ENCODE results near the gene DUOX1.

Gene DUOX1

GRCh38 chr15:45171912-45172311 lies 42.1 kb downstream of the DUOX1 start:
- Histone ChIP-seq H3K79me2 (ENCODE audit: control insufficient read depth, insufficient read depth, low read length, unreplicated experiment) (no peaks in the 10 kb centered on the region), H3K4me3 (ENCODE audit: low read depth, low read length) (no peak overlapping the region), H3K36me3 (ENCODE audit: insufficient read depth, low read length) (no peaks in the 10 kb centered on the region), H2AFZ (ENCODE audit: low read length, unreplicated experiment) (no peak overlapping the region), H3K4me1 (ENCODE audit: control insufficient read depth, insufficient read depth, low read length, unreplicated experiment) (no peaks in the 10 kb centered on the region), H3K27me3 (ENCODE audit: insufficient read depth, low read length) (no peaks in the 10 kb centered on the region), H3K27ac (ENCODE audit: low read depth, low read length) (no peak overlapping the region)

DNA sequence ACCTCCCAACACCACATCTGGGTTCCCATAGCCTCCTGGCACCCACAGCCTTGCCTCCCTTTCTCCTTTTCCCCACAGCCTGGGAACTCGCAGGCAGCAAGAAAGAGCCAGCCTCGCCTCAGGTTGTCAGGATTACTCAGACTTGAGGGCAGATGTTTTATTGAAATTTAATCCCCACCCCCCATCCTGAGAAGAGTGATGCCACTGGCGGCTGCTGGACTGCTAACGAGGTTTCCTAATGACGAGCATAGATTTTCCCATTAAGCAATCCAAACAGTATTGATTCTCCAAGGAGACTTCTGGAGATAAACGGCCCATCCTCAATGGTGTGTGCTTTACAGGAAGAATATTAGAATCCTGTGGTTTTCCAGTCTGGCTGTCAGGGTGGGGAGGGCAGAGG lies 44.3 kb downstream of the DUOX1 start:
- Histone ChIP-seq H3K4me1 (ENCODE audit: control insufficient read depth, insufficient read depth, low read length, unreplicated experiment) (no peaks in the 10 kb centered on the region), H3K27ac (ENCODE audit: low read depth, low read length) (no peak overlapping the region), H3K36me3 (ENCODE audit: insufficient read depth, low read length) (no peaks in the 10 kb centered on the region), H3K79me2 (ENCODE audit: control insufficient read depth, insufficient read depth, low read length, unreplicated experiment) (no peaks in the 10 kb centered on the region), H3K27me3 (ENCODE audit: insufficient read depth, low read length) (no peaks in the 10 kb centered on the region), H3K4me3 (ENCODE audit: low read depth, low read length) (no peak overlapping the region), H2AFZ (ENCODE audit: low read length, unreplicated experiment) (no peak overlapping the region)

DNA sequence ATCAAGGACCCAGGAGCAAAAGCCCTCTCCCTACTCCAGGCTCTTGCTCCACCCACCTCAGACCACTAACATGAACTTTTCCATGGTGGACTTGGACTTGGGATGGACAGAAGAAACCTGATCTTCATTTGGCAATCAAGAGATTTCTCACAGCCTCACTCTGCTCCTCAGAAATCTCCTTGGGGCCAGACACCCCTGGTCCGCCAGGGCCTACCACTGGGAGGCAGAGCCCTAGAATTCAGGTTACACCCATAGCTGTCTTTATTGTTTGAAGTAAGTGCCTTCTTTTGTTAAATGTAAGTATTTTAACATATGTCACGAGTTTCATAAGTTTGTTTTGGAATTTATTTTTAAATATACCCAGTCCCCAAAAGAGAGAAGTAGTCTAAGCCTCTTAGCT lies 44.8 kb downstream of the DUOX1 start:
- H2AFZ ChIP-seq (ENCODE audit: low read length, unreplicated experiment): no peak overlapping the region
- H3K27me3 ChIP-seq (ENCODE audit: insufficient read depth, low read length): no peaks in the 10 kb centered on the region
- no peak overlapping the region for H3K4me3 ChIP-seq (ENCODE audit: low read depth, low read length)
- no peaks in the 10 kb centered on the region for H3K79me2 ChIP-seq (ENCODE audit: control insufficient read depth, insufficient read depth, low read length, unreplicated experiment)
- H3K27ac ChIP-seq (ENCODE audit: low read depth, low read length): no peak overlapping the region
- H3K4me1 ChIP-seq (ENCODE audit: control insufficient read depth, insufficient read depth, low read length, unreplicated experiment): no peaks in the 10 kb centered on the region
- no peaks in the 10 kb centered on the region for H3K36me3 ChIP-seq (ENCODE audit: insufficient read depth, low read length)

GRCh38 chr15:45177285-45177684 lies 47.5 kb downstream of the DUOX1 start:
- Histone ChIP-seq H3K27me3 (ENCODE audit: insufficient read depth, low read length) (no peaks in the 10 kb centered on the region), H3K4me1 (ENCODE audit: control insufficient read depth, insufficient read depth, low read length, unreplicated experiment) (no peaks in the 10 kb centered on the region), H3K4me3 (ENCODE audit: low read depth, low read length) (no peak overlapping the region), H2AFZ (ENCODE audit: low read length, unreplicated experiment) (no peak overlapping the region), H3K27ac (ENCODE audit: low read depth, low read length) (no peak overlapping the region), H3K79me2 (ENCODE audit: control insufficient read depth, insufficient read depth, low read length, unreplicated experiment) (no peaks in the 10 kb centered on the region), H3K36me3 (ENCODE audit: insufficient read depth, low read length) (no peaks in the 10 kb centered on the region)

DNA sequence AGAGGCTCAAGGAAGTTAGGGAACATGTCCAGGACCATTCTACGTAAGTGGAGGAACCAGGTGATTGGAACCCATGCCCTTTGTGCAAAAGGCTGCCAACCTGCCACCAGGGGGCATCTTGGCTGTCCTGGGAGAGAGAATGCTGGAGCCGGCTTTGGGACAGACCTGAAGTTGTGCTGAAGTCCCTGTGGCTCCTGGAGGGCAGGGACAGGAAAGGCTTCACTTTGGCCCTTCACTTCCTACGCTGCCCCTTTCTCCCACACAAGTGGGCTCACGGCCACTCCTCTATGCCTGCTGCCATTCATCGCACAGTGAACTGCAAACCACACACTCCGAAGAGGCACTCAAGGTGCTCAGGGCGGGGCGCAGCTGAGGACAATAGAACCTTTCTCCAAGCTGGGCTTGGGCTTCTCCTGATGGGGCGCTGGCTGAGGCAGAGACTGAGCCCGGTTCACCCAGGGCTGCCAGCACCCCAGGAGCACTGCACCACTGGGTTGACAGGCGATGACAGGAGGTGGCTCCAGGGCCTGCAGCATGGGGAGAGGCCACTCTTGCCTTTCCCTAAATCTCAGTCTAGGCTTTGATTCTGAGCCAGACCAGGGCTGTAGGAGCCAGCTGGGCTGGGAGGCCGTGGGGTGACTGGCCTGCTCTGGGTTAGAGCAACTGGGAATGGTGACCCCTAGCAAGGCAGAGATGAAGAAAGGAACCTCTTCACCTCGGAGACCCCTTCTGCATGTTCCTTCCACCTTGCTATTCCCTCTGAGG lies 49.6 kb downstream of the DUOX1 start:
- Histone ChIP-seq H3K27ac (ENCODE audit: low read depth, low read length) (no peak overlapping the region), H3K4me1 (ENCODE audit: control insufficient read depth, insufficient read depth, low read length, unreplicated experiment) (no peaks in the 10 kb centered on the region), H3K27me3 (ENCODE audit: insufficient read depth, low read length) (no peaks in the 10 kb centered on the region), H3K4me3 (ENCODE audit: low read depth, low read length) (no peak overlapping the region), H3K36me3 (ENCODE audit: insufficient read depth, low read length) (no peaks in the 10 kb centered on the region), H2AFZ (ENCODE audit: low read length, unreplicated experiment) (no peak overlapping the region), H3K79me2 (ENCODE audit: control insufficient read depth, insufficient read depth, low read length, unreplicated experiment) (no peaks in the 10 kb centered on the region)

DNA sequence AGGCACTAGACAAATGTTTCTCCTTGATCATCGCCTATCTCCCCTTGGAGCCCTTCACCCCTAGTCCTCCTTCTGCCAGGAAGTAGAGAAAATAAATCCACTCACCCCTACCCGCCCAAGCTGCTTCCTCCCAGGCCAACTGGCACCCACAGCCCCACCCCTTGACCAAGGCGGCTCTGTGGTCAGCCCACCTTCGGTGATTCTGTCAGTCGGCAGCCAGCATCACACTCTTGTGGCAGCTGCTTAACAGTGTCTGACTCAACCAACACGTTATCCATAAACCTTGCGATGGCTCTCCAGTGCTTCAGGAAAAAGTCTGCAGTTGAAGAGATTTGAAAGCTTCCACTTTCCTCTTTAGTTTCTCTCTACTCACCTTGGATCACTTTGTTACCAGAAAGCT lies 50.4 kb downstream of the DUOX1 start:
- H3K4me3 ChIP-seq (ENCODE audit: low read depth, low read length): no peak overlapping the region

GRCh38 chr15:45180648-45181436 lies 51.0 kb downstream of the DUOX1 start:
- no peaks in the 10 kb centered on the region for H3K27me3 ChIP-seq (ENCODE audit: insufficient read depth, low read length)
- H3K4me1 ChIP-seq (ENCODE audit: control insufficient read depth, insufficient read depth, low read length, unreplicated experiment): no peaks in the 10 kb centered on the region
- no peak overlapping the region for H3K27ac ChIP-seq (ENCODE audit: low read depth, low read length)
- no peaks in the 10 kb centered on the region for H3K36me3 ChIP-seq (ENCODE audit: insufficient read depth, low read length)
- no peak overlapping the region for H3K4me3 ChIP-seq (ENCODE audit: low read depth, low read length)
- no peaks in the 10 kb centered on the region for H3K79me2 ChIP-seq (ENCODE audit: control insufficient read depth, insufficient read depth, low read length, unreplicated experiment)
- no peak overlapping the region for H2AFZ ChIP-seq (ENCODE audit: low read length, unreplicated experiment)

More for the DNA sequence above, 50.4 kb downstream of the DUOX1 start:
- Histone ChIP-seq H3K36me3 (ENCODE audit: insufficient read depth, low read length) (no peaks in the 10 kb centered on the region), H3K27ac (ENCODE audit: low read depth, low read length) (no peak overlapping the region), H3K4me1 (ENCODE audit: control insufficient read depth, insufficient read depth, low read length, unreplicated experiment) (no peaks in the 10 kb centered on the region), H3K79me2 (ENCODE audit: control insufficient read depth, insufficient read depth, low read length, unreplicated experiment) (no peaks in the 10 kb centered on the region), H3K27me3 (ENCODE audit: insufficient read depth, low read length) (no peaks in the 10 kb centered on the region), H2AFZ (ENCODE audit: low read length, unreplicated experiment) (no peak overlapping the region)

DNA sequence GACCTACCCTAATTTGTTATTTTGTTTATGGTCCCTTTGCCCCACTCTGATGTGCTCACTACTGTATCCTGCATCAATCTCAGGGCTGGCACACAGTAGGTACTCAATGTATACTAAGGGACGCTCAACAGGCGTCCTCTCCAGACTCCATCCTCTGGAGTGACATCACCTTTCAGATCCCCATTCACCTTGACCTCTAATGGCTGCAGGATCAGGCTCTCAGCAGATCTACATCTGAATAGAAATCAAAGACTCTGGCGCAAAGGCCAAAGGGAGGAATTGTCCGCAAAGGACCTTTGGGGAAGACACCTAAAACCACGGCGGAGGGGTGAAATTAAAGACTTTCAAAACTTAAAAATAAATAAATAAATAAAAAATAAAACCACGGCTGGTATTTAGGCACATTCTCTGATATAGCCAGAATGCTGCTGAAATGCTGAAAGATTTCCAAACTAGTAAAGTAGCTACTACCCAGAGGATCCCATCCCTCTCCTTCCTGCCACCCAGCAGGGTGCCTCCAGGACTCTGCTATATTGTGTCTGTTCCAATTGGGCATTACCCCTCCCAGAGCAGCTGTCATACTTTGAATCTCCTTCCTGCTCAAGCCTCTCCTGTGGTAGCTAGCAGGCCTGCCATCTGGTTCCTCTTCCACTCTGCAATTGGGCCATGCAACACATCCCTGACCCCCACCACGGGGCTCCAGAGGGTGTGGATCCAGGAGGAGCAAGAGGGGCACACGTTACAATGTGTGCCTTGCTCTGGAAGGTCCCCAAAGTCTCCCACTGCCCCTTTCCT lies 51.9 kb downstream of the DUOX1 start:
- Histone ChIP-seq H3K79me2 (ENCODE audit: control insufficient read depth, insufficient read depth, low read length, unreplicated experiment) (no peaks in the 10 kb centered on the region), H3K27ac (ENCODE audit: low read depth, low read length) (no peak overlapping the region), H3K27me3 (ENCODE audit: insufficient read depth, low read length) (peaks cover 1% of the 10 kb centered on the region; the same call in 1 of the 2 replicates), H3K4me3 (ENCODE audit: low read depth, low read length) (no peak overlapping the region), H3K36me3 (ENCODE audit: insufficient read depth, low read length) (no peaks in the 10 kb centered on the region), H3K4me1 (ENCODE audit: control insufficient read depth, insufficient read depth, low read length, unreplicated experiment) (no peaks in the 10 kb centered on the region), H2AFZ (ENCODE audit: low read length, unreplicated experiment) (no peak overlapping the region)

DNA sequence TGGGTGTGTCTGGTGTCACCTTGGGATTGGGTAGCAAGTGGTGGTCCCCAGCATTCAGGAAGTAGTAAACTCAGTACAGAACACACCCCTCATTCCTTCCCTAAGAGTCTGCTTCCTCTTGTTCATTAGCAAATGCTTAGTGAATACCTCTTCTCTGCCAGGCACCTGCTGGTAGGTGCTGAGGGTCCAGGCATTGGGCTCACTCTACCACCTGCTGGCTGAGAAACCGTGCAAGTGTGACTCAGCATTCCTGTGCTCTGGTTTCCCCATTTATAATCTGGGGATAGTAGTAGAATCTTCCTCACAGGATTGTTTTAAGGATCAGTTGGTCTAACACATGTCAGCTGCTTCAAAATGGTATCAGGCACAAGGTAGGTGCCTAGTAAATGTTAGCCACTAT lies 53.2 kb downstream of the DUOX1 start:
- Histone ChIP-seq H3K4me1 (ENCODE audit: control insufficient read depth, insufficient read depth, low read length, unreplicated experiment) (peaks cover under 1% of the 10 kb centered on the region), H2AFZ (ENCODE audit: low read length, unreplicated experiment) (no peak overlapping the region), H3K27ac (ENCODE audit: low read depth, low read length) (no peak overlapping the region)

DNA sequence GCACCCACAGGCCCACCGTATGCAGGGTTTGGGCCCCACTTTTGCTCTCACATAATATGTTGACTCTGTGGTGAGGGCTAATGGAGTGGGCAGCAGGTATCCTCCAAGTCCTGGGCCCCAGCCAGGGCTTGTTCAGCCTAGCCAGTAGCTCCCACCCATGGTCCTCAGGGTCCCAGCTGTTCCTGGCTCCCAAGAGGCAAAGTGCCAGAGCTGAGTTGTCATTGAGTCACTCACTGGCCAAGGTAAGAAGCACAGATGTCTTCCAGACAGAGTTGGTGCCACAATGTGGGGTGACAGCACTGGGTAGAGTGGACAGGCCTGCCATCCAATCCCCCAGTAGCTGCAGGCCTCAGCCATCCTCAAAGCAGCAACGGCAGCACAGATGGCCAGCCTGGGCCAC lies 53.7 kb downstream of the DUOX1 start:
- Histone ChIP-seq H3K36me3 (ENCODE audit: insufficient read depth, low read length) (no peaks in the 10 kb centered on the region), H3K79me2 (ENCODE audit: control insufficient read depth, insufficient read depth, low read length, unreplicated experiment) (no peaks in the 10 kb centered on the region), H3K4me1 (ENCODE audit: control insufficient read depth, insufficient read depth, low read length, unreplicated experiment) (peaks cover 5% of the 10 kb centered on the region), H3K27ac (ENCODE audit: low read depth, low read length) (no peak overlapping the region), H2AFZ (ENCODE audit: low read length, unreplicated experiment) (no peak overlapping the region), H3K27me3 (ENCODE audit: insufficient read depth, low read length) (peaks cover 14% of the 10 kb centered on the region; the same call in 1 of the 2 replicates), H3K4me3 (ENCODE audit: low read depth, low read length) (no peak overlapping the region)

More for the DNA sequence above, 53.2 kb downstream of the DUOX1 start:
- Histone ChIP-seq H3K36me3 (ENCODE audit: insufficient read depth, low read length) (no peaks in the 10 kb centered on the region), H3K4me3 (ENCODE audit: low read depth, low read length) (no peak overlapping the region), H3K79me2 (ENCODE audit: control insufficient read depth, insufficient read depth, low read length, unreplicated experiment) (no peaks in the 10 kb centered on the region), H3K27me3 (ENCODE audit: insufficient read depth, low read length) (peaks cover 9% of the 10 kb centered on the region; the same call in 1 of the 2 replicates)

Data from ACC112 (cell line).